ENCODE measurements around the gene CDK7.

- TF ChIP-seq POLR2A (IDR thresholded peaks at IDR 0.05) = no peak
- no peak for TF ChIP-seq CTCF (IDR thresholded peaks at IDR 0.05)
These were observed 23.5 kb upstream of the CDK7 start for GRCh38 chr5:69211200-69211599.
